ENCODE measurements around the gene CAMTA2. TPM values are rescaled to one million over a fixed set of nuclear protein-coding genes. Genes with fewer than 3 reads are reported as not detected.

CAMTA2 gene
- total RNA-seq, 1 experiment from 2014 or later: 9.2 TPM

DNA sequence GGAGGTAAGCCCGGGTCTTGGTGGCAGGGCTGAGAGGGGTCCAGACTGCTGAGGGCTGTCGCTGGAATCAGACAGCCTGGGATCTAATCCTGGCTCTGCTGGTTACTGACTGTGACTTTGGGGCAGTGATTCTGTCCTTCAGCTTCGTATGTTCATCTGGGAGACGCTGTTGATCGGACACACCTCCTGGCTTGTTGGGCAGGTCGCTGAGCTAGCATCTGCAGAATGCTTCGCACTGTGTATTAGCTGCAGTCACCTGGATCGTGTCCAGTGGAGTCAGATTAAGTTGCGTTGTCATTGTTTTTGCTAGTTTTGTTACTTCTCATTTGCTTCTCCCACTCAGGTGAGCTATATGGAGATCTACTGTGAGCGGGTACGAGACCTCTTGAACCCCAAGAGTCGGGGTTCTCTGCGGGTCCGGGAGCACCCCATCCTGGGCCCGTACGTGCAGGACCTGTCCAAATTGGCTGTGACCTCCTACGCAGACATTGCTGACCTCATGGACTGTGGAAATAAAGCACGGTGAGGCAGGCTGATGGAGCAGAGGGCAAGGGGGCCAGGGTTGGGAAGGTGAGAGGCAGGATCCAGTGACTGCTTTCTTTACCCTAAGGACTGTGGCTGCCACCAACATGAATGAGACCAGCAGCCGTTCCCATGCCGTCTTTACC lies 14.8 kb upstream of the CAMTA2 start:
- ATAC-seq (no peak), DNase-seq (ENCODE audit: low spot score) (no peak)
- CTCF ChIA-PET: no interaction called here
- H3K4me1 Mint-ChIP-seq: peaks cover 13% of the 10 kb centered on the region
- no peak overlapping the region for H3K27ac Mint-ChIP-seq
- no peaks in the 10 kb centered on the region for H3K27me3 Mint-ChIP-seq (ENCODE audit: low read depth)
- TF ChIP-seq, protein P1, sequence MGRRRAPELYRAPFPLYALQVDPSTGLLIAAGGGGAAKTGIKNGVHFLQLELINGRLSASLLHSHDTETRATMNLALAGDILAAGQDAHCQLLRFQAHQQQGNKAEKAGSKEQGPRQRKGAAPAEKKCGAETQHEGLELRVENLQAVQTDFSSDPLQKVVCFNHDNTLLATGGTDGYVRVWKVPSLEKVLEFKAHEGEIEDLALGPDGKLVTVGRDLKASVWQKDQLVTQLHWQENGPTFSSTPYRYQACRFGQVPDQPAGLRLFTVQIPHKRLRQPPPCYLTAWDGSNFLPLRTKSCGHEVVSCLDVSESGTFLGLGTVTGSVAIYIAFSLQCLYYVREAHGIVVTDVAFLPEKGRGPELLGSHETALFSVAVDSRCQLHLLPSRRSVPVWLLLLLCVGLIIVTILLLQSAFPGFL (CRISPR knock-in tag; IDR thresholded peaks at IDR 0.05; ENCODE audit: borderline replicate concordance): no peak
- H3K36me3 Mint-ChIP-seq: peaks cover 51% of the 10 kb centered on the region
- POLR2A ChIA-PET: no interaction called here
- H3K9me3 Mint-ChIP-seq: no peaks in the 10 kb centered on the region
- no peak overlapping the region for H3K4me3 Mint-ChIP-seq

DNA sequence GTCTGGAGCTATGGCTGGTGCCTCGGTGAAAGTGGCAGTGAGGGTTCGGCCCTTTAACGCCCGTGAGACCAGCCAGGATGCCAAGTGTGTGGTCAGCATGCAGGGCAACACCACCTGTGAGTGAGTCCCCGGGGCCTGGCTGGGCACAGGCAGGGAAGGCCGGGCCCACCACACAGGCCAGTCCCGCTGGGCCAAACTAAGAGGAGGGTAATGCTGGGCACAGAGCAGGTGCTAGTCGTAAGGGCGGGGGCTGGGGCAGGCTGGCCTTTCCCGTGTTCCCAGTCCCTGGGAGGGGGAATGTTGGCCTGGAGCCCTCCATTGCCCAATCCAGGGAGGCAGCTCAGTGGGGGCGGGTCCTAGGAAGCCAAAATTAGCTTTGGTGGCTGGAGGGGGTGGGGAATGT lies 12.8 kb upstream of the CAMTA2 start:
- Mint-ChIP-seq H3K4me1 (peaks cover 16% of the 10 kb centered on the region), H3K9me3 (no peaks in the 10 kb centered on the region), H3K27ac (0 out of 2 replicates have a peak overlapping the region, but pooled peaks have one; percentile 20), H3K4me3 (no peak overlapping the region), H3K36me3 (peaks cover 39% of the 10 kb centered on the region), H3K27me3 (ENCODE audit: low read depth) (peaks cover 10% of the 10 kb centered on the region)
- ATAC-seq (no peak), DNase-seq (ENCODE audit: low spot score) (peak; percentile 22)
- ChIA-PET CTCF (interaction anchor here (1.4 to 1.6 kb wide), 2 partner anchors 12 to 122 kb away, joined by 3 to 4 read pairs; partner anchors contain the start of gene CAMTA2), POLR2A (no interaction called here)
- no peak for TF ChIP-seq NR3C1 (CRISPR knock-in tag; conservative IDR thresholded peaks at IDR 0.05; ENCODE audit: low read depth)
- no peak for TF ChIP-seq KAT7 (CRISPR knock-in tag; IDR thresholded peaks at IDR 0.05; ENCODE audit: borderline replicate concordance)
- TF ChIP-seq, protein P2, sequence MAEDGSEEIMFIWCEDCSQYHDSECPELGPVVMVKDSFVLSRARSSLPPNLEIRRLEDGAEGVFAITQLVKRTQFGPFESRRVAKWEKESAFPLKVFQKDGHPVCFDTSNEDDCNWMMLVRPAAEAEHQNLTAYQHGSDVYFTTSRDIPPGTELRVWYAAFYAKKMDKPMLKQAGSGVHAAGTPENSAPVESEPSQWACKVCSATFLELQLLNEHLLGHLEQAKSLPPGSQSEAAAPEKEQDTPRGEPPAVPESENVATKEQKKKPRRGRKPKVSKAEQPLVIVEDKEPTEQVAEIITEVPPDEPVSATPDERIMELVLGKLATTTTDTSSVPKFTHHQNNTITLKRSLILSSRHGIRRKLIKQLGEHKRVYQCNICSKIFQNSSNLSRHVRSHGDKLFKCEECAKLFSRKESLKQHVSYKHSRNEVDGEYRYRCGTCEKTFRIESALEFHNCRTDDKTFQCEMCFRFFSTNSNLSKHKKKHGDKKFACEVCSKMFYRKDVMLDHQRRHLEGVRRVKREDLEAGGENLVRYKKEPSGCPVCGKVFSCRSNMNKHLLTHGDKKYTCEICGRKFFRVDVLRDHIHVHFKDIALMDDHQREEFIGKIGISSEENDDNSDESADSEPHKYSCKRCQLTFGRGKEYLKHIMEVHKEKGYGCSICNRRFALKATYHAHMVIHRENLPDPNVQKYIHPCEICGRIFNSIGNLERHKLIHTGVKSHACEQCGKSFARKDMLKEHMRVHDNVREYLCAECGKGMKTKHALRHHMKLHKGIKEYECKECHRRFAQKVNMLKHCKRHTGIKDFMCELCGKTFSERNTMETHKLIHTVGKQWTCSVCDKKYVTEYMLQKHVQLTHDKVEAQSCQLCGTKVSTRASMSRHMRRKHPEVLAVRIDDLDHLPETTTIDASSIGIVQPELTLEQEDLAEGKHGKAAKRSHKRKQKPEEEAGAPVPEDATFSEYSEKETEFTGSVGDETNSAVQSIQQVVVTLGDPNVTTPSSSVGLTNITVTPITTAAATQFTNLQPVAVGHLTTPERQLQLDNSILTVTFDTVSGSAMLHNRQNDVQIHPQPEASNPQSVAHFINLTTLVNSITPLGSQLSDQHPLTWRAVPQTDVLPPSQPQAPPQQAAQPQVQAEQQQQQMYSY (CRISPR knock-in tag; IDR thresholded peaks at IDR 0.05): no peak
- TF ChIP-seq, protein P3, sequence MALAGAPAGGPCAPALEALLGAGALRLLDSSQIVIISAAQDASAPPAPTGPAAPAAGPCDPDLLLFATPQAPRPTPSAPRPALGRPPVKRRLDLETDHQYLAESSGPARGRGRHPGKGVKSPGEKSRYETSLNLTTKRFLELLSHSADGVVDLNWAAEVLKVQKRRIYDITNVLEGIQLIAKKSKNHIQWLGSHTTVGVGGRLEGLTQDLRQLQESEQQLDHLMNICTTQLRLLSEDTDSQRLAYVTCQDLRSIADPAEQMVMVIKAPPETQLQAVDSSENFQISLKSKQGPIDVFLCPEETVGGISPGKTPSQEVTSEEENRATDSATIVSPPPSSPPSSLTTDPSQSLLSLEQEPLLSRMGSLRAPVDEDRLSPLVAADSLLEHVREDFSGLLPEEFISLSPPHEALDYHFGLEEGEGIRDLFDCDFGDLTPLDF (CRISPR knock-in tag; IDR thresholded peaks at IDR 0.05): no peak
- TF ChIP-seq ZNF396 (CRISPR knock-in tag; IDR thresholded peaks at IDR 0.05; ENCODE audit: borderline replicate concordance): no peak
- TF ChIP-seq, protein P4, sequence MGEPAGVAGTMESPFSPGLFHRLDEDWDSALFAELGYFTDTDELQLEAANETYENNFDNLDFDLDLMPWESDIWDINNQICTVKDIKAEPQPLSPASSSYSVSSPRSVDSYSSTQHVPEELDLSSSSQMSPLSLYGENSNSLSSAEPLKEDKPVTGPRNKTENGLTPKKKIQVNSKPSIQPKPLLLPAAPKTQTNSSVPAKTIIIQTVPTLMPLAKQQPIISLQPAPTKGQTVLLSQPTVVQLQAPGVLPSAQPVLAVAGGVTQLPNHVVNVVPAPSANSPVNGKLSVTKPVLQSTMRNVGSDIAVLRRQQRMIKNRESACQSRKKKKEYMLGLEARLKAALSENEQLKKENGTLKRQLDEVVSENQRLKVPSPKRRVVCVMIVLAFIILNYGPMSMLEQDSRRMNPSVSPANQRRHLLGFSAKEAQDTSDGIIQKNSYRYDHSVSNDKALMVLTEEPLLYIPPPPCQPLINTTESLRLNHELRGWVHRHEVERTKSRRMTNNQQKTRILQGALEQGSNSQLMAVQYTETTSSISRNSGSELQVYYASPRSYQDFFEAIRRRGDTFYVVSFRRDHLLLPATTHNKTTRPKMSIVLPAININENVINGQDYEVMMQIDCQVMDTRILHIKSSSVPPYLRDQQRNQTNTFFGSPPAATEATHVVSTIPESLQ (CRISPR knock-in tag; IDR thresholded peaks at IDR 0.05): no peak
- TF ChIP-seq, protein P5, sequence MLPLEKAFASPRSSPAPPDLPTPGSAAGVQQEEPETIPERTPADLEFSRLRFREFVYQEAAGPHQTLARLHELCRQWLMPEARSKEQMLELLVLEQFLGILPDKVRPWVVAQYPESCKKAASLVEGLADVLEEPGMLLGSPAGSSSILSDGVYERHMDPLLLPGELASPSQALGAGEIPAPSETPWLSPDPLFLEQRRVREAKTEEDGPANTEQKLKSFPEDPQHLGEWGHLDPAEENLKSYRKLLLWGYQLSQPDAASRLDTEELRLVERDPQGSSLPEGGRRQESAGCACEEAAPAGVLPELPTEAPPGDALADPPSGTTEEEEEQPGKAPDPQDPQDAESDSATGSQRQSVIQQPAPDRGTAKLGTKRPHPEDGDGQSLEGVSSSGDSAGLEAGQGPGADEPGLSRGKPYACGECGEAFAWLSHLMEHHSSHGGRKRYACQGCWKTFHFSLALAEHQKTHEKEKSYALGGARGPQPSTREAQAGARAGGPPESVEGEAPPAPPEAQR (CRISPR knock-in tag; IDR thresholded peaks at IDR 0.05): no peak
- no peak for TF ChIP-seq JAZF1 (CRISPR knock-in tag; IDR thresholded peaks at IDR 0.05)

DNA sequence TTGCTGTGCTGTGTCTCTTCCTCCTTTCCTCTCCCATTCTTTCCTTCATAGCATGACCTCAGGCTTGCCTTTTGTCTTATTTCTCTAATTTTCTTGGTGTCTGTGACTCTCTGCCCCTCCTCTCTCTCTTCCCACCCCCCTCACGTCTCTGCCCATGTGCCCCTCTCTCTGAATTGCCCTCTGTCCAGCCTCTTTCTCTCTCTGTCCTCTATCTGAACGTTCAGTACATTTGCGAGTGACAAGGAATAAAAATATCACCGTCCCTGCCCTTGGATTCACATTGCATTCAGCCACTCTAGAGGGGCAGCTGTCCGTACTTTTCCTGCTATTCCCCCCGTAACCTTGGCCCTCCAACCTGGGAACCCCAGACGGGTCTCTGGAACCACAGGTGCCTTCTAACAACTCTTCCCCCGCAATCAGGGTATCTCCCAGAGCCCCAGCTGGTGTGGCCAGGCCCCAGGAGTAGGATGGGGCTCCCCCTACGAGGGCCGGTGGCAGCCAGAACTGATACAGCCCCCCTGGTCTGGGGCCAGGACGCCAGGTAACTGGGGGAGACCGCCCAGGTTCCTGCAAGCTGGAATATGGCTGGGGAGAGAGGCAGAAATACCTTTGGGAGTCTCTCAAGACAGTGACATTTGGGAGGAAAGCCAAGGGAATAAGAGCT lies 12.1 kb upstream of the CAMTA2 start:
- peak overlapping the region; percentile 58 for H3K27ac Mint-ChIP-seq
- ChIA-PET POLR2A (no interaction called here), CTCF (interaction anchor here (1.4 to 1.6 kb wide), 2 partner anchors 12 to 122 kb away, joined by 3 to 4 read pairs; partner anchors contain the start of gene CAMTA2)
- DNase-seq (ENCODE audit: low spot score) (no peak), ATAC-seq (no peak)
- H3K36me3 Mint-ChIP-seq: peaks cover 32% of the 10 kb centered on the region
- peak overlapping the region; percentile 87 for H3K4me3 Mint-ChIP-seq
- TF ChIP-seq JUN (CRISPR knock-in tag; IDR thresholded peaks at IDR 0.05) (no peak), ZNF219 (CRISPR knock-in tag; IDR thresholded peaks at IDR 0.05; ENCODE audit: borderline replicate concordance) (no peak), GRHL2 (CRISPR knock-in tag; IDR thresholded peaks at IDR 0.05; ENCODE audit: insufficient replicate concordance, severe bottlenecking) (no peak), MYBL2 (CRISPR knock-in tag; IDR thresholded peaks at IDR 0.05) (no peak), TEAD4 (CRISPR knock-in tag; IDR thresholded peaks at IDR 0.05) (no peak)
- TF ChIP-seq, protein P6, sequence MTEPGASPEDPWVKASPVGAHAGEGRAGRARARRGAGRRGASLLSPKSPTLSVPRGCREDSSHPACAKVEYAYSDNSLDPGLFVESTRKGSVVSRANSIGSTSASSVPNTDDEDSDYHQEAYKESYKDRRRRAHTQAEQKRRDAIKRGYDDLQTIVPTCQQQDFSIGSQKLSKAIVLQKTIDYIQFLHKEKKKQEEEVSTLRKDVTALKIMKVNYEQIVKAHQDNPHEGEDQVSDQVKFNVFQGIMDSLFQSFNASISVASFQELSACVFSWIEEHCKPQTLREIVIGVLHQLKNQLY (CRISPR knock-in tag; IDR thresholded peaks at IDR 0.05): no peak
- TF ChIP-seq, protein P7, sequence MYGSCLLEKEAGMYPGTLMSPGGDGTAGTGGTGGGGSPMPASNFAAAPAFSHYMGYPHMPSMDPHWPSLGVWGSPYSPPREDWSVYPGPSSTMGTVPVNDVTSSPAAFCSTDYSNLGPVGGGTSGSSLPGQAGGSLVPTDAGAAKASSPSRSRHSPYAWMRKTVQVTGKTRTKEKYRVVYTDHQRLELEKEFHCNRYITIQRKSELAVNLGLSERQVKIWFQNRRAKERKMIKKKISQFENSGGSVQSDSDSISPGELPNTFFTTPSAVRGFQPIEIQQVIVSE (CRISPR knock-in tag; IDR thresholded peaks at IDR 0.05; ENCODE audit: borderline replicate concordance): no peak
- TF ChIP-seq, protein P3 (CRISPR knock-in tag; IDR thresholded peaks at IDR 0.05): no peak
- H3K4me1 Mint-ChIP-seq: peaks cover 16% of the 10 kb centered on the region
- peaks cover 17% of the 10 kb centered on the region for H3K27me3 Mint-ChIP-seq (ENCODE audit: low read depth)
- H3K9me3 Mint-ChIP-seq: no peaks in the 10 kb centered on the region
